ENCODE results near the gene WNT2B.

The WNT2B gene

DNA sequence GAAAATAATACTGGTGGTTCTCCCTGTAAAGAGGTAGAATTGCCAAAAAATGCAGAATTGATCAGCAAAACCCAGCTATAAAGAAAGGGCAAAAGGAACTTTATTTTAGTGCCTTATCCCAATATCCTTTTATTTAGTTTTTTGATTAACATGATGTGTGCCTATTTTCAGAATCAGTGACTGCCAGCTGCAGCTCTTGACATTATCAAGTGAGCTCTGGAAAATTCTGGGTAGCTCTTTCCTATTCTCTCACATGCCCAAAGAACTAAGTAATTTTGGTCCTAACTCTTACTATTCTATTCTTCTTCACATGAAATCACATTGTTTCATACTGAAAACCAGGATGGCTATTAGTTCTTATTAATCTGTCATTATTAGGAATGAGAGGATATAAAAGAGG, 22.1 kb downstream of the WNT2B start:
- DNase-seq = no peak

DNA sequence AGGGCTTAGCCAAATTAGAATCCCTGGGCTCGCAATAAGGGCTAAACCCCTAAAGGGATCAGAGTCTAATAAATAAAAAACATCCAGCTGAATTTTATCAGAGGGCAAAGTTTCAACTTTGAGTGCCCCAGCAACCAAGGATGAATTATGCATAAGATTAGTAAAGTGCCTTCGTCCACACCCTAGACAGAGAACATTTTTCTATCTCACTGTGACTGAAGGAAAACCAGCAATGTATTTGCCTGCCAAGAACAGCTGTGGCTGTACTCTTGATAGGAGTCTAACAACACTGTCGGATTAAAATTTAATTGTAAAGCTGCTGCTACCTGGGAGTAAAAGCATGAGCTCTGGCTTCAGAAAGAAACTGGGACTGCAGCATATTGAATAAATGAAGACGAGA, 23.3 kb downstream of the WNT2B start:
- DNase-seq = no peak

DNA sequence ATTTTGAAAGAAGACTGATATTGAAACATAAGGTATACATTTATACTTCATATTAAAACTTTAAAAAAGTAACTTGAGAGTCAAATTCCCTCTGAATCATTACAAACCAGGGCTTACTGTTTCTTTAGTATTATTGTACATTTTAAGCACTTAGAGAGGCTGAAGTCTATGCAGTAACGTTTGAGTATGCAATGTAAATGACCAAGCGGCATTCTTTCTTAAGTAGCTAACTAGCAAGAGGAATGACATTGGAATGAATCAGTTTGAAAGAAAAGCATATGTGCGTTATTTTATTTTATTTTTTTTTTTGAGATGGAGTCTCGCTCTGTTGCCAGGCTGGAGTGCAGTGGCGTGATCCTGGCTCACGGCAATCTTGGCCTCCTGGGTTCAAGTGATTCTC, 24.3 kb downstream of the WNT2B start:
- DNase-seq = no peak

DNA sequence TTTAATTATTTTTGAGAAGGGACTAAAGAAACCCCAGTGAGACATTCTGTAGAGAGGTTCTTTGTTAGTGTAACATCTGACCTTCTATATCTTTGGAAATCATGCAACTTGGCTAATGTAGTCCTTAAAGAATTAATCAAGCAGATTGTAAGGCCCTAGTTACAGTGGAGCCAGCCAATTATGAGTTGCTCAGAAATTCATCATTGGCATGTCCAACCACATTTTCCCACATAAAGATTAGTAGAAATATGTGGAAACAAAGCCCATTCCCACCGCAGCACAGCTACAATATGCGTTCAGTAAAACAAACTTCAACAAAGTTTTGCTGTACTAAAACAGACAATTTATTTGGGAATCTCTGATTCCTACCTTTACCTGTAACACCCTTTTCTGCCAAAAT, 27.8 kb downstream of the WNT2B start:
- DNase-seq = no peak

DNA sequence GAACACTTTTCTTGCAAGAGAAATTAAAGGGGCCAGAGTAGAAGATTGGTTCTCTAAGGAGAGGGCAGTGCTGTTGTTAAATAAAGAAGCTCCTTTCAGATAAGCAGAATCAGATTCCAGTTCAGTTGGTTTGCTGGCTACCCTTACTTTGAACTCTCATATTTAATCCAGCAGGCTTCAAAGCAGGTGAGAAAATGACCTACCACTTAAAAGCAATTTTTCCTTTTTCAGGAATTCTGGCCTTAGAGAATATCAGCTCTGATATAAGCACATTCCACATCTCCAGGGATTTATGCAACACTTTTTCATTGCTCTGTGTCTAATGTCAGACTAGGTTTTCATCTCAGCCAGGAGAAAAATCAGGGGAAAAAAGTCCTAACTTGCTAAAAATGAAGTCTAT, 28.7 kb downstream of the WNT2B start:
- DNase-seq = no peak

DNA sequence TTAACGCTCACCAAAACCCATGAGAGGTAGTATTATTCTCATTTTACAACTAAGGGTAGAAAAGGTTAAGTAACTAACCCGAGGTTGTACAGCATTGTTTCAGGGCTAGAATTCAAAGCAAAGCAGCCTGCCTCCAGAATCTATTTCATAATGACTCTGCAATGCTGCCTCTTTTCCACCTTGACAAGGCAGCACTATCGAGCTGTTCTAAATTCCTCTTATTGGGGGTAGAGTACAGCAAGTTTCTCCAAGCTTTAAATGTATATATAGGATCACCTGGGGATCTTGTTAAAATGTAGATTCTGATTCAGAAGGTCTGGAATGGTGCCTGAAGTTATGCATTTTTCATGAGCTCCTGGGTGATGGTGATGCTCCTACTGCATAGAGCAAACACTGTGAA, 30.1 kb downstream of the WNT2B start:
- DNase-seq = no peak

DNA sequence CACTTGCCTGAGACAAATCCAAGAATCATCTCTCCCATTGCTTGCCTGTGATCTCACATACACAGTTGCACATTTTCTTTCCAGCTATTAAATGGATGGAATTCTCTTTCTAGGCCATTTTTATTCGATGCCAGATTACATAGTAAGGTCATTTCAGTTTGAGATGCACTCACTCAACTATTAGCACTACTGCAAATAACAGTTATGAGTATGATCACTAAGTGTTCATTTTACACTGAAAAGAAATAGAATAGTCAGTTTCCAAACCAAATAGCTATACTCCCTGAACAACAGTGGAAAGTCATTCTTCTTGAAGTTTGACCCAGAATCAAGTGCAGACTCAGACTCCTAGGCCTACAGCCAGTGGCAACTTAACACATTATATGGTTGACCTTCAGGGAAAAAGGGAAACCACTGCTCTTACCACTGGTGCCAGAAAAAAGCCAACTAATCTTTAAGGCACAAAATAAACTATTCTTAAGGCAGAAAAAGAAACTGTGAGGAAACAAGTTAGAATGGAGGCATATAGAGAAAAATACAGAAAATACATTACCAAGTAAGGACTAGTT, 31.5 kb downstream of the WNT2B start:
- DNase-seq = no peak

DNA sequence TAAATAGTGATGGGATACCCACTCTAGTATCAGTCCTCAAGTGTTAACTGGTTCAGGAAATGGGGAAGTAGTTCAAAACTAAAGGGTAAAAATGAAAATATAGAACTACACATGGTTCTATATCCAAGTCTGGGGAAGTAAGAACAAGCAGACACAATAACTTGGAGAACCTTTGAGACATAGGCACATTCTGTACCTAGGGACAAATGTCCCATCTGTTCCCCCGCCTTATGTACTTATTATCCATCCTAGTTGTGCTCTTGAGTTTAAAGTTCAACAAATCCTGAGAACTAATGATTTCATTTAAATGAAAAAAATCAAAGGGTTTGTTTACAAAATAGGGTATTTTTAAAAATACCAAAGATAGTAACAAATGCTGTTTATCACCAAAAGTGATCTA, 32.5 kb downstream of the WNT2B start:
- no peak for DNase-seq

DNA sequence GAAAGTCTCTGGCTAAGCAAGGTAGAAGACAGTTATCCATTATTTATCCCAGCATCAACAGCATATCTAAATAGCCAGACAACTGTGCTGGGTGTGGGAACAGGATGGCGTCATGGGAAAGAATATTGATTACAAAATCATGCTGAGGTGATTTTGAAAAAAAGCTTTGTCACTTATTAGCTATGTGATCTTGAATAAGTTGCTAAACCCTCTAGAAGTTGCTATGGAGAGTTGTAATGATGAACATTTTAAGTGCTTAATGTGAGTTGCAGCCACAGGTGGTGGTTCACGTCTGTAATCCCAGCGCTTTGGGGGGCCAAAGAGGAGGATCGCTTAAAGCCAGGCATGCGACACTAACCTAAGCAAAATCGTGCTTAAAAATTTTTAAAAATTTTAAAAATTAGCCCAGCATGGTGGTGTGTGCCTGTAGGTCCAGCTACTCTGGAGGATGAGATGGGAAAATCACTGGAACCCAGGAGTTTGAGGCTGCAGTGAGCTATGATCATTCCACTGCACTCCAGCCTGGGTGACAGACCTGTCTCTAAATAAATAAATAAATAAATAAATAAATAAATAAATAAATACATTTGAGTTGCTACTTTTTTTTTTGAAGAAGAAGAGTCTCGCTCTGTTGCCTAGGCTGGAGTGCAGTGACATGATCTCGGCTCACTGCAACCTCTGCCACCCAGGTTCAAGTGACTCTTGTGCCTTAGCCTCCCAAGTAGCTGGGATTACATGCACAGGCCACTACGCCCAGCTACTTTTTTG, 33.6 kb downstream of the WNT2B start:
- DNase-seq = no peak

DNA sequence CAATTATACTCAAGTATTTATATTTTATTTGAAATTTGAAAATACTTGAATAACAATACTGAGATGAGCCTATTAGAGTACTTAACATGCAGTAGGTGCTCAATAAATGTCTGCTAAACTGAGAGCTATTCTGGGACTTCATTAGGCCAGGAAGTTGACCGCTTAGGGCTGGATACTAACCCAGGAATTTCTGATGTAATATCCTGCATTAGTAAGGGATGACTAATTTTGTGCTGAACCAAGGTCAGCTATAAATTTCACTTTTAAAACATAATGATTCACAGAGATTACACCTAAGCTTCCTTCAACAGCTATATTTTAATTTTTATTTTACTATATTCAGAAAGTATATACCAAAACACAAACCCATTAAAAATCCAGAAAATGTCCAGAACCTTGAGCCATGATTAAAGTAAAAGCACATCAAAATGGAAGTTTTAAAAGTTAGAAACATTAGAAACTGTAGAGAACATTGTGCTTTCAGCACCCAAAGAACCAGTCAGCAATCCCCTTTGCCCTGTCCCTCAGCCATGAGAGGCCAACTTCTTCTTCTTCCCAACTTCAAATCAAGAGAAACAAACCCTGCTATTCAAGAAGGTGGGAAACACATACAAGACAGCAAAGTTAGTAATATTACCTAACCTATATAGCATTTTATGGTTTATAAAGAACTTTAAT, 35.4 kb downstream of the WNT2B start:
- no peak for DNase-seq

DNA sequence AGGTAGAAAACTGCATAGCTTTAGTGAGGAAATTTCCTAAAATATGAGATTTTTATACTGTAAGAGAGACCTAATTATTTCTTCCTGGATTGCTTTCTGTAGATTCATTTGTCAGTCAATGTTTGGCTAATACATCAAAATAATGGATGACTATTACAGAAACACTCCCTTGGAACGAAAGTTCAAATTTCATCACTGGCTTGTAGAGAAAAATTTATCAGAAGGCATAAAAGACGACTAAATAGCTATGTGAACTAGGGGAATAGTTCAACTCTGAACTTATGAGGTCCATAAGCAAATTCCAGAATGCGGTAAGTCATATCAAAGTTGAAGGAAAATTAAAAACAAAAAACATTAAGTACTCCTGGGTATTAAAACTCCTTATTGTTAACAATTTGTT, 36.0 kb downstream of the WNT2B start:
- no peak for DNase-seq

DNA sequence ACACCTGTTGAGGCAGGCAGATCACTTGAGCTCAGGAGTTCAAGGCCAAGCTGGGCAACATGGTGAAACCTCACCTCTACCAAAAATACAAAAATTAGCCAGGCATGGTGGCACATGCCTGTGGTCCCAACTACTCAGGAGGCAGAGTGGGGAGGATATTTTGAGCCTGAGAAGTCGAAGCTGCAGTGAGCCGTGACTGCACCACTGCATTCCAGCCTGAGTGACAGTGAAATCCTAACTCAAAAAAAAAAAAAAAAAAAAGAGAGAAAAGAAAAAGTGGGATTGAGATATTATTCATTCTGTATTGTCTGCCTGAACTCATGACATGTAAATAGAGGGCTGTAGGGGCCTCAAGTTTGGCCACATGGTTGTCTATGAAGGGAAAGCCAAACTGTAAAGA, 37.3 kb downstream of the WNT2B start:
- DNase-seq = no peak

DNA sequence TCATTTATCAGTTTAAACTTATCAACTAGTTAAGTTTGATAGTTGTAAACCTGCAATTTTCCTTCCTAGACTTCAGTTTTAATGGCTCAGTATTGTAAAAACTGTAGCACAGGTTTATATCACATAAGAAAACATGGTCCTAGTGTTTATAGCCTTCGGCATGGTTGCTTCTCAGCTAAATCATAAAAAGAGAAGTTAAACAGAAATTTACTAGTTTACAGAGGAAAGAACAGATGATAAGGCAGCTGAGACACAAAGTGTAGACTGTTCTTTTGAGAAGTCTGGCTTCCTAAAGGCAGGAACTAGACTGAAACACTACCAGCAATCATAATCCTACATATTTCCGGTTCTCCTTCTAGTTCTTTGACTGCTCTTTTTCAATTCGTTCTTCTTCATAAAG, 39.8 kb downstream of the WNT2B start:
- DNase-seq = no peak

DNA sequence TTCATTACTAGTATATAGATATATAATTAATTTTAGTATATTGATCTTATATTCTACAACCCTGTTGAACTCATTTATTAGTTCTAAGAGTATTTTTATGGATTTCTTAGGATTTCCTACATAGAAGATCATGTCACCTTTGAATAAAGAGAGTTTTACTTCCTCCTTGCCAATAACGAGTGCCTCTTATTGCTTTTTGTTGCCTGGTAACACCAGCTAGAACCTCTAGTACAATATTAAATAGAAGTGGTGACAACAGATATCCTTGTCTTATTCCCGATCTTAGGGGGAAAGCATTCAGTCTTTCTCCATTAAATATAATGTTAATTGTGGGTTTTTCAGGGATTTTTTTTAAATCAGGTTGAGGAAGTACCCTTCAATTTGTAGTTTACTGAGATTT, 40.8 kb downstream of the WNT2B start:
- no peak for DNase-seq

DNA sequence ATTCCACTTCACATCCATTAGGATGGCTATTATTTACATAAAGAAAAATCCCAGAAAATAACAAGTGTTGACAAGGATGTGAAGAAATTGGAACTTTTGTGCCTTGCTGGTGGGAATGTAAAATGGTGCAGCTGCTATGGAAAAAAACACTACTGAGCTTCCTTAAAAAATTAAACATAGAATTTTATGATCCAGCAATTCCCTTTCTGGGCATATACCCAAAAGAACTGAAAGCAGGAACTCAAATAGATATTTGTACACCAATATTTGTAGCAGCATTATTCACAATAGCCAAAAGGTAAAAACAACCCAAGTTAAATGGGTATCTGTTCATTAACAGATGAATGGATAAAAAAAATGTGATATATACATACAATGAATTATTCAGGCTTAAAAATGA, 45.6 kb downstream of the WNT2B start:
- DNase-seq = no peak

DNA sequence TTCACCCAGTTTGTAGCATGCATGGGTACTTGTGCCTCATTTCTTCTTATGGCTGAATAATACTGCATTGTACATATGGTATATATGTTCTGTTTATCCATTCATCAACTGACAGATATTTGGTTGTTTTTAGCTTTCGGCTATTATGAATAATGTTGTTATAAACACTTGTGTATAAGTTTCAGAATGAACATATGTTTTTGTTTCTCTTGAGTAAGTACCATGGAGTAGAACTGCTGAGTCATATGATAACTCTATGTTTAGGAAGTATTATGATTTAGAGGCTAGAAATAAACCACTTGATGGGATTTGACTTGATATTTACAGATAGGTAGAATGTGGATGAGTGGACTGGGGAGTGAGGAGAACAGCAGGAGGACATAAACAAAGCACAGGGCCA, 48.6 kb downstream of the WNT2B start:
- no peak for DNase-seq

DNA sequence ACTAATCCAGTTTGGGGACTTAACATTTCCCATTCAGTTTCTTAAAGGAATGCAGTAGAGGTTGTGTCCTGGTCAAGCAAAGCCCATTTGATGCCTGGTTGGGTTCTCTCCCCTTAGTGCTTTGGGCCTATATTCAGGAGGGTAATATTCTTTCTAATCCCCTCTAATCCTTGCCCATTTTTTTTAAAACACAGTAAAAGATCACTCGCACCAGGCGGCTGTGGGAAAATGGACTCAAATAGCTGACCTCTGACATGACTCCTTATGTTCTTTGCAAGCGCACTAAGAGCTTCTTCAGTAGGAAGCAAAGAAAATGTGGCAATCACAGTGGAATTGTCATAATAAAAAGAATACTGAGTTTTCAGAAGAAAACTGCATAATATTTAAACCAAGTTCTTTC, 49.9 kb downstream of the WNT2B start:
- no peak for DNase-seq

DNA sequence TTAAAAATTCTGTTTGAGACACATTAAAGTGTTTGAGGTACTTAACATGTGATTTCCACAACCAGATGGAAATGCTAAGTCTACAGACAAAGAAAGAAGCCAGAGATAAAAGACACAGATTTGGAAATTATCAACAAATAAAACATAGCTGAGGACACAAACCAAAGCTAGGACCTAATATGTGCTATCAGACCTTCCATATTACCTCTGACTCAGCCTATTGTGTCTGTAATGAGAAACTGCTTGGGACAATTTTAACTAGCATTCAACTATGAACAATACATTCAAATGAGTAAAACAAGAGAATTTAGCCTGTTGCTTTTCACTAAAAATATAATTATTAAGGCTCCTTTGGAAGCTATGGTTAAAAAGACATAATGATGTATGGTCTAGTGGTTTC, 54.6 kb downstream of the WNT2B start:
- DNase-seq = no peak

DNA sequence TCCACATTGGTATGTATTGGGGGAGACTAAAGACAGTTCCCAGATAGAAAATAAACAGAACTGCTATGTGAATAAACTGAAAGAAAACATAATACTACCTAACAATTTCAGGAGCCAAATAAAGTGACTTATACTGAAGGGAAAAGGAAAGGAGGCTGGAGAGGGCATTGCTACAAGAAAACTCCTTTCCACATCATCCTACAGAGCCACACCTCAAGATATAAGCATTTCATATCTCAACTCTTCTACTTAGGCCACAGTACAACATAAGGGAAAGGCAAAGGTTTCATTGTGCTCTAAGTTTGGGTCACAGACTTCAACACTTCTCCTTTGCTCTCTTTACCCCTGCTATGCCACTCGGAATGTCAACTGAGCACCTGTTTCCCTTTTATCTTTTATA, 55.3 kb downstream of the WNT2B start:
- DNase-seq = no peak

DNA sequence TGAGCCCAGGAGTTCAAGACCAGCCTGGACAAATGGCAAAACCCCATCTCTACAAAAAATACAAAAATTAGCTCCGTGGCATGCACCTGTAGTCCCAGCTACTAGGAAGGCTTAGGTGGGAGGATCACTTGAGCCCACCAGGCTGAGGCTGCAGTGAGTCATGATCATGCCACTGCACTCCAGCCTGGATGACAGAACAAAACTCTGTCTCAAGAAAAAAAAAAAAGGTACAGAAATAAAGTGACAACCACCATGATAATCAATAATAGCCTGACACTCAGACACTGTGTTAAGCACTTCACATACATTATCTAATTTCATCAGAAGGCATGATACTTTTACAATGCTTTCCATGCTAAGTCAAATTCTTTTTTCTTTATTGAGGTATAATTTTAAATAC, 57.0 kb downstream of the WNT2B start:
- no peak for DNase-seq

DNA sequence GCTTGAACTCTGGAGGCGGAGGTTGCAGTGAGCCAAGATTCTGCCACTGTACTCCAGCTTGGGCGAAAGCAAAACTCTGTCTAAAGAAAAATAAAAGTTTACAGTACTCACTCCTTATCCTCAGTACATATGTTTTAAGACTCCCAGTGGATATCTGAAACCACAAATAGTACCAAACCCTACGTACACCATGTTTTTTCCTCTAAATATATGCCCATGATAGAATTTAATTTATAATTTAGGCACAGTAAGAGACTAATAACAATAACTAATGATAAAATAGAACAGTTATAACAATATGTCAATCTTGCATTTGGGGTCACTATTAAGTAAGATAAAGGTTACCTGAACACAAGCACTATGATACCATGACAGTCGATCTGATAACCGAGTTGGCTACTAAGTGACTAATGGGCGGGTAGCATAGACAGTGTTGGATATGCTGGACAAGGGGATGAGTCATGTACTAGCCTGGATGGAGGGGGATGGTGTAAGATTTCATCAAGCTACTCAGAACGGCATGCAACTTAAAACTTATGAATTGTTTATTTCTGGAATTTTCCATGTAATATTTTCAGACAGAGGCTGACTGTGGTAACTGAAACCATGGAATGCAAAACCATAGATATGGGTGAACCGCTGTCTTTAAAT, 66.5 kb downstream of the WNT2B start:
- DNase-seq = no peak

DNA sequence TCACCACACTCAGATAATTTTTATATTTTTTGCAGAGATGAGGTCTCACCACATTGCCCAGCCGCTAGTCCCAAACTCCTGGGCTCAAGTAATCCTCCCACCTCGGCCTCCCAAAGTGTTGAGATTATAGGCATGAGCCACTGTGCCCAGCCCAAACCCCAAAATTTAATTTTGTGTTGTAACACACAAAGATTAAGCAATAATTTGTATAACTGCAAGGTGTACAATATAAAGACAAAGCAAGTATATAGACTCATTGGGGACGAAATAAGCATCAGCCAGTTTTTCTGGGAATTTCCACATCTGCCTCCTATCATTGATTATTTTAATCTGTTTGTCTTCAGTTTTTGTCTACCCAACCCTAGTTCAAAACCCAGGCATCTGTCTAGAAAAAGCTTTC, 67.5 kb downstream of the WNT2B start:
- no peak for DNase-seq

Data from NK-92 treated with Interleukin-12 subunit alpha and Interleukin-12 subunit beta, amount 100 ng/mL, for 24 hours (cell line).